ENCODE results near the gene DSC2. TPM values are rescaled to one million over a fixed set of nuclear protein-coding genes. Genes with fewer than 3 reads are reported as not detected.

The DSC2 gene
- polyA plus RNA-seq, 1 of the 3 experiments (the other 2 are of a cell fraction) = not detected

DNA sequence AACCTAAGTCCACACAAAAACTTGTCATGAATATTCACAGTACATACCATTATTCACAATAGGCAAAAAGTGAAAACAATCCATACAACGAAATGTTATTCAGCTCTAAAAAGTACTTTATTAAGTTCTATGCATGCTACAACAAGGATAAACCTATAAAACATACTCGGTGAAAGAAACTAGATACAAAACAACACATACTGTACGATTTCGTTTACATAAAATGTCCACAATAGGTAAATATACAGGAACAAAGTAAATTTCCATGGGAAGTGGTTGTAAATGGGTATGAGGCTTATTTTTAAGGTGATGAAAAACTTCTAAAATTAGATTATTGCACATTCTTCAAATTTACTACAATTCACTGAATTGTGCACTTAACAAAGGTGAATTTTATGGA lies 67.7 kb downstream of the DSC2 start (continued):
- TF ChIP-seq, protein P1, sequence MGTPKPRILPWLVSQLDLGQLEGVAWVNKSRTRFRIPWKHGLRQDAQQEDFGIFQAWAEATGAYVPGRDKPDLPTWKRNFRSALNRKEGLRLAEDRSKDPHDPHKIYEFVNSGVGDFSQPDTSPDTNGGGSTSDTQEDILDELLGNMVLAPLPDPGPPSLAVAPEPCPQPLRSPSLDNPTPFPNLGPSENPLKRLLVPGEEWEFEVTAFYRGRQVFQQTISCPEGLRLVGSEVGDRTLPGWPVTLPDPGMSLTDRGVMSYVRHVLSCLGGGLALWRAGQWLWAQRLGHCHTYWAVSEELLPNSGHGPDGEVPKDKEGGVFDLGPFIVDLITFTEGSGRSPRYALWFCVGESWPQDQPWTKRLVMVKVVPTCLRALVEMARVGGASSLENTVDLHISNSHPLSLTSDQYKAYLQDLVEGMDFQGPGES (IDR thresholded peaks at IDR 0.05; ENCODE audit: low read depth, low read length) = no peak
- TF ChIP-seq YY1 (IDR thresholded peaks at IDR 0.05; ENCODE audit: low read depth) (no peak), MXI1 (IDR thresholded peaks at IDR 0.05; ENCODE audit: low read depth, low read length) (no peak)

DNA sequence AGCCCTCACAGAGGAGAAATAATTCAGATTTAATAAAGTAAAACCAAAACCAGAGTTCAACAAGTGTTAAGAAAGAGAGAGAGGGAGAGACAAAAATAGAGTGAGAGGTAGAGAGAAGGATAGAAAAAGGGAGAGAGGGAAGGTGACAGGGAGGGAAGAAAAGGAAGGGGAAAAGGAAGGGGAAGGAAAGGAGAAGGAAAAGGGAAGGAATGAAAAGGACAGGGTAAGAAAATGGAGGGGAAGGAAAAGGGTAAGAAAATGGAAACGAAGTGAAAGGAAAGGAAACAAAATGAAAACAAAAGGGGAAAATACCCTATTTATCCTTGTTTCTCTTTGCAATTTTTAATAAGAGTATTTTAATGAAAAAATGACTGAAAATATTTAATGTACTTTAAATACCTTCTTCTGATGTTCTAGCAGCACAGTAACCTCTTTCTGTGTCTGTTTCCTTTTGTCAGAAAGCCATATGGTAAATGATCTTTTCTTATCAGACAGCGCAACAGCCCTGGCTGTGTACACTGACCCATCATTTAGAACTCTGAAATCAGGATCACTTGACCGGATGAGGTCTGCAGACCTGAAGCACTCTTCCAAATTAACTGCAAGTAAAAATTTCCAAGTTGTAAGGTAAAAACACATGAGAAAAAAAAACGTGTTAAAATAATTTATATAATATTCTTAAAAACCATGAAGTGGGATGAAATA lies 71.5 kb downstream of the DSC2 start:
- Histone ChIP-seq H3K9me2 (no peaks in the 10 kb centered on the region), H3K4me2 (no peak overlapping the region), H3K27me3 (ENCODE audit: insufficient read depth) (no peaks in the 10 kb centered on the region; the same call in 1 of the 2 replicates), H3K79me2 (ENCODE audit: insufficient read depth) (no peaks in the 10 kb centered on the region), H3K9ac (no peak overlapping the region), H3K27ac (ENCODE audit: low read depth in 2 of 2, low read length in 1 of 2) (no peak overlapping the region), H3K4me1 (ENCODE audit: control insufficient read depth in 1 of 2, insufficient read depth in 2 of 2, low read depth in 1 of 2, low read length in 1 of 2) (no peaks in the 10 kb centered on the region), H3K4me3 (ENCODE audit: low read depth in 2 of 2, low read length in 1 of 2) (no peak overlapping the region), H3F3A (replicated peaks; ENCODE audit: insufficient read depth) (no peaks in the 10 kb centered on the region), H4K20me1 (ENCODE audit: insufficient read depth) (no peaks in the 10 kb centered on the region), H2AFZ (ENCODE audit: low read depth) (no peak overlapping the region), H3K36me3 (replicated peaks in 1 of 2; ENCODE audit: control insufficient read depth in 1 of 2, insufficient read depth in 2 of 2, low read length in 1 of 2) (no peaks in the 10 kb centered on the region), H3K9me3 (no peaks in the 10 kb centered on the region)
- TF ChIP-seq RCOR1 (IDR thresholded peaks at IDR 0.05; ENCODE audit: low read length) = no peak
- TF ChIP-seq ELF1 (IDR thresholded peaks at IDR 0.05) = no peak
- no peak for TF ChIP-seq RXRA (IDR thresholded peaks at IDR 0.05; ENCODE audit: borderline replicate concordance, low read depth)
- no peak for TF ChIP-seq NRF1 (IDR thresholded peaks at IDR 0.05; ENCODE audit: low read depth, low read length)
- TF ChIP-seq TAF1 (IDR thresholded peaks at IDR 0.05; ENCODE audit: borderline replicate concordance, low read depth, low read length) = no peak
- TF ChIP-seq GATA2 (CRISPR knock-in tag; IDR thresholded peaks at IDR 0.05) = no peak
- TF ChIP-seq RFX5 (IDR thresholded peaks at IDR 0.05; ENCODE audit: low read length) = no peak
- TF ChIP-seq, protein P2, sequence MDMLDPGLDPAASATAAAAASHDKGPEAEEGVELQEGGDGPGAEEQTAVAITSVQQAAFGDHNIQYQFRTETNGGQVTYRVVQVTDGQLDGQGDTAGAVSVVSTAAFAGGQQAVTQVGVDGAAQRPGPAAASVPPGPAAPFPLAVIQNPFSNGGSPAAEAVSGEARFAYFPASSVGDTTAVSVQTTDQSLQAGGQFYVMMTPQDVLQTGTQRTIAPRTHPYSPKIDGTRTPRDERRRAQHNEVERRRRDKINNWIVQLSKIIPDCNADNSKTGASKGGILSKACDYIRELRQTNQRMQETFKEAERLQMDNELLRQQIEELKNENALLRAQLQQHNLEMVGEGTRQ (IDR thresholded peaks at IDR 0.05; ENCODE audit: borderline replicate concordance, low read depth, low read length) = no peak
- TF ChIP-seq POLR2AphosphoS5 (IDR thresholded peaks at IDR 0.05; ENCODE audit: low read depth, low read length) = no peak
- TF ChIP-seq, protein P3, sequence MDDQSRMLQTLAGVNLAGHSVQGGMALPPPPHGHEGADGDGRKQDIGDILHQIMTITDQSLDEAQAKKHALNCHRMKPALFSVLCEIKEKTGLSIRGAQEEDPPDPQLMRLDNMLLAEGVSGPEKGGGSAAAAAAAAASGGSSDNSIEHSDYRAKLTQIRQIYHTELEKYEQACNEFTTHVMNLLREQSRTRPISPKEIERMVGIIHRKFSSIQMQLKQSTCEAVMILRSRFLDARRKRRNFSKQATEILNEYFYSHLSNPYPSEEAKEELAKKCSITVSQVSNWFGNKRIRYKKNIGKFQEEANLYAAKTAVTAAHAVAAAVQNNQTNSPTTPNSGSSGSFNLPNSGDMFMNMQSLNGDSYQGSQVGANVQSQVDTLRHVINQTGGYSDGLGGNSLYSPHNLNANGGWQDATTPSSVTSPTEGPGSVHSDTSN (IDR thresholded peaks at IDR 0.05) = no peak
- TF ChIP-seq, protein P4, sequence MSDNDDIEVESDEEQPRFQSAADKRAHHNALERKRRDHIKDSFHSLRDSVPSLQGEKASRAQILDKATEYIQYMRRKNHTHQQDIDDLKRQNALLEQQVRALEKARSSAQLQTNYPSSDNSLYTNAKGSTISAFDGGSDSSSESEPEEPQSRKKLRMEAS (IDR thresholded peaks at IDR 0.05; ENCODE audit: low read depth) = no peak
- TF ChIP-seq FOXM1 (IDR thresholded peaks at IDR 0.05; ENCODE audit: low read depth) = no peak
- CTCF ChIA-PET = no interaction called here
- POLR2A ChIA-PET = no interaction called here
- DNase-seq = no peak
- WGBS (ENCODE audit: low lambda C conversion rate) = 3% methylated on average over 4 of the region's 4 CpGs

Data from SK-N-SH (cell line).